Peyer's patch (tissue), 4 donors: Measurements from ENCODE around the gene DCAF6.

ENCODE experiments used
- POLR2A ChIP-seq, 2 donors: fragments of 450-650 bp; IDR thresholded peaks; one replicate each; pipeline ENCODE4 v1.5.1; 2017; ENCODE audit warnings: antibody characterized with exemption in 2 of 2, mild to moderate bottlenecking in 2 of 2, moderate library complexity in 2 of 2
- TF ChIP-seq, protein P1 (sequence below), 6 experiments: fragments of 450-650 bp in 4 of 6; fragments of 200-600 bp in 2 of 6; sonication (generic) in 1 of 6; IDR thresholded peaks; one replicate each; pipeline ENCODE4 v1.5.1; 2017 to 2019; ENCODE audit warnings: antibody characterized with exemption in 6 of 6, mild to moderate bottlenecking in 3 of 6, moderate library complexity in 1 of 6

DNA sequence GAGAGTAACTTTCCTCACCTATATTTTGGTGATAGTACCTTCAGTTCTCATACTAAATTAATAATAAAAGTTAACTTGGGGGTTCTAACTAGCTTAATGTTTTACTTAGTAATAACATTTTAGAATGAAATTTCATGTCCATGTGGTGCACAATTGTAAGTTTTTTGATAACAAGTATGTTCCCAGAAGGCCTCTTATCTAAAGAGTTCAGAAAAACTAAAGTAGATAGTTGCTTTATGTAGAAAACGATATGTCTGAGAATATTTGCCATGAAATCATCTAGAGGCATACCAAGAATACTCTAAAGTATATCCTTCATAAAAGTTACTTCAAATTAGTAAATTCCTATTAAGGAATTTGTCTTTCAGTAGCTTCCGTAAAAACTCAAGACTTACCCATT, 12.4 kb upstream of the DCAF6 start:
- TF ChIP-seq, protein P1, sequence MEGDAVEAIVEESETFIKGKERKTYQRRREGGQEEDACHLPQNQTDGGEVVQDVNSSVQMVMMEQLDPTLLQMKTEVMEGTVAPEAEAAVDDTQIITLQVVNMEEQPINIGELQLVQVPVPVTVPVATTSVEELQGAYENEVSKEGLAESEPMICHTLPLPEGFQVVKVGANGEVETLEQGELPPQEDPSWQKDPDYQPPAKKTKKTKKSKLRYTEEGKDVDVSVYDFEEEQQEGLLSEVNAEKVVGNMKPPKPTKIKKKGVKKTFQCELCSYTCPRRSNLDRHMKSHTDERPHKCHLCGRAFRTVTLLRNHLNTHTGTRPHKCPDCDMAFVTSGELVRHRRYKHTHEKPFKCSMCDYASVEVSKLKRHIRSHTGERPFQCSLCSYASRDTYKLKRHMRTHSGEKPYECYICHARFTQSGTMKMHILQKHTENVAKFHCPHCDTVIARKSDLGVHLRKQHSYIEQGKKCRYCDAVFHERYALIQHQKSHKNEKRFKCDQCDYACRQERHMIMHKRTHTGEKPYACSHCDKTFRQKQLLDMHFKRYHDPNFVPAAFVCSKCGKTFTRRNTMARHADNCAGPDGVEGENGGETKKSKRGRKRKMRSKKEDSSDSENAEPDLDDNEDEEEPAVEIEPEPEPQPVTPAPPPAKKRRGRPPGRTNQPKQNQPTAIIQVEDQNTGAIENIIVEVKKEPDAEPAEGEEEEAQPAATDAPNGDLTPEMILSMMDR (IDR thresholded peaks at IDR 0.05), result no peak
- no peak for TF ChIP-seq POLR2A (IDR thresholded peaks at IDR 0.05)
